Stimulated activated CD8-positive, alpha-beta memory T cell treated with anti-CD3 and anti-CD28 coated beads, Interleukin-2, amount 100 ng/mL, for 1 hour (primary cell): ENCODE measurements around the gene STAP2.

Source experiments
- DNase-seq, 2 donors: peaks; one replicate each; pipeline ENCODE4 v3.0.0-alpha.2; 2020; ENCODE audit warnings: low read depth in 2 of 2

The STAP2 gene

GRCh38 chr19:4338441-4339355 is at the start of gene STAP2:
STAP2 (minus strand) TSS chr19:4338827; CDS start chr19:4338753, 74 bp downstream.
- no peak for DNase-seq

- no peak for DNase-seq
Observed at GRCh38 chr19:4386041-4386782, 47.6 kb upstream of the STAP2 start.

DNA sequence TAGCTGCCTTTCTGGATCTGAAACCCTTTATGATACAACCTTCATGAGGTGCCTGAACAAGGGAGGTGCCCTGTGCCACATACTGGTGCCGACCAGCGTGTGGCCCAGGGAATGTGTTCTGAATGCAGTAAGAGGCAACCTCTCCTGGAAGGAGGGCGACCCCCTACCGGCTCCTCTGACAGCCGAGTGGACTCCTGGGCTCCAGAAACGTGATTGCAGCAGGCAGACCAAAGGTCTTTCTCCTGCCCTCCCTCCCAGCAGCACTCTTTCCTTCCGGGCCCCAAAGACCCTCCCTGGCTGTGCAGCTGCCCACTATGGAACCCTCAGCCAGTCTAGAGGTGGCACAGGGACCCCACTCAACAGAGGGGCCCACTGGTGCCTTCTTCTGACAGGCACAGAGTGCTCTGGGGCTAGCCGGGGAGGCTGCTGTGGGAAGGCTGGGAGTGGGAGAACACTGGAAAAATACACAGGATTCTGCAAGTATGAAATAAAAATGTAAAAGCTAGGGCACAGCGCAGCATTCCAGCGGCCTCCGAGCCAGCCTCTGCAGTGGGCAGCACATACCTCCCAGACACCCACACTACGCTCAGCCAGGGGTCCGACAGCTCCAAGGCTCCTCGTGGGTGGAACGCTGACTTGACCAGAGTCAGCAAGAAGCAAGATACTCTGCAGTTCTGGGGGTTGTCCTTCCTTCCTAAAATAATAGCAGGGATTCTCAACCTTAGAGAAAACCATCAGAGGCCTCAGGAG is 46.8 kb upstream of the STAP2 start:
- DNase-seq = no peak

GRCh38 chr19:4380254-4380727 is 41.7 kb upstream of the STAP2 start:
- no peak for DNase-seq

DNA sequence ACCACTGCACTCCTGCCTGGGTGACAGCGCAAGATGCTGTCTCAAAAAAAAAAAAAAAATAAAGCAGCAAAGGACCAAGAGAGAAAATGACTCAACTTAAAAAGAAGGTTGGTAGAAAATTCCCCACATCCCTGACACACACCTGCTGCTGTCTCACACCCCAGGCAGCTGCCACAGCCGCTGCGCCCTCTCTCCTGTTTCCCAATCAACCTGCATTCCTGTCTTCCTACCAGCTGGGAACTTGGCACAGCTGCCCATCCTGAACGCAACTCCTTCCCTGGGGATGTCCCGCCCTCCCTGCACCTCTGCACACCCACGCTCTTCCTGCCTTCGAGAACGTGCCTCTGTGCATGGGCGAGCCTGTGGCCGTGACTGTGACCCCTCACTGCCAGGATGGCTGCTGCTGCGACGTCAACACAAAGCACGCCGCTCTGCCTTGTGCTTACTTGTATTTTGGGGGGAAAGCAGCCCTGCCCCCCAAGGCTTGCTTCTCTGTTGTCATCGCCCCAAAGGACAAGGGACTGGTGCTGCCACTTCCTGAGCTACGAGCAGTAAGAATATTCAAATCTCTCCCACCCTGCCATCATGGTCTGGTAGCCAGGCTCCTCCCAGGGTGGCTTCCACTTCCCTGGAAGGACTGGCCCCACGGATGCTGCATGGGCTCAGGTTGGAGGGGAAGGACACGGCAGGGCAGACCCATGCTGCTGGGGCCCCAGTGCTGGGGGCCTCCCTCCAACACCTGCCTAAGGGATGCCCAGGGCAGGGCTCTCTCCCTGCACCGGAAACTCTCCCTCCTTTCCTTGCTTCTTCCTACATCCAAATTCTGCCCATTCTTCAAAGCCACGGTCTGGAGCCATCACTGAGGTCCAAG is 41.0 kb upstream of the STAP2 start:
- DNase-seq = no peak

- DNase-seq = no peak
Observed at GRCh38 chr19:4378886-4379285, 40.3 kb upstream of the STAP2 start.

GRCh38 chr19:4376991-4377781 is 38.6 kb upstream of the STAP2 start:
- no peak for DNase-seq

- DNase-seq = no peak
Observed at GRCh38 chr19:4376671-4376990, 38.0 kb upstream of the STAP2 start.

- DNase-seq = no peak
Observed at GRCh38 chr19:4376028-4376670, 37.5 kb upstream of the STAP2 start.

GRCh38 chr19:4375164-4376027 is 36.8 kb upstream of the STAP2 start:
- no peak for DNase-seq

- no peak for DNase-seq
Observed at GRCh38 chr19:4374498-4375163, 36.0 kb upstream of the STAP2 start.

DNA sequence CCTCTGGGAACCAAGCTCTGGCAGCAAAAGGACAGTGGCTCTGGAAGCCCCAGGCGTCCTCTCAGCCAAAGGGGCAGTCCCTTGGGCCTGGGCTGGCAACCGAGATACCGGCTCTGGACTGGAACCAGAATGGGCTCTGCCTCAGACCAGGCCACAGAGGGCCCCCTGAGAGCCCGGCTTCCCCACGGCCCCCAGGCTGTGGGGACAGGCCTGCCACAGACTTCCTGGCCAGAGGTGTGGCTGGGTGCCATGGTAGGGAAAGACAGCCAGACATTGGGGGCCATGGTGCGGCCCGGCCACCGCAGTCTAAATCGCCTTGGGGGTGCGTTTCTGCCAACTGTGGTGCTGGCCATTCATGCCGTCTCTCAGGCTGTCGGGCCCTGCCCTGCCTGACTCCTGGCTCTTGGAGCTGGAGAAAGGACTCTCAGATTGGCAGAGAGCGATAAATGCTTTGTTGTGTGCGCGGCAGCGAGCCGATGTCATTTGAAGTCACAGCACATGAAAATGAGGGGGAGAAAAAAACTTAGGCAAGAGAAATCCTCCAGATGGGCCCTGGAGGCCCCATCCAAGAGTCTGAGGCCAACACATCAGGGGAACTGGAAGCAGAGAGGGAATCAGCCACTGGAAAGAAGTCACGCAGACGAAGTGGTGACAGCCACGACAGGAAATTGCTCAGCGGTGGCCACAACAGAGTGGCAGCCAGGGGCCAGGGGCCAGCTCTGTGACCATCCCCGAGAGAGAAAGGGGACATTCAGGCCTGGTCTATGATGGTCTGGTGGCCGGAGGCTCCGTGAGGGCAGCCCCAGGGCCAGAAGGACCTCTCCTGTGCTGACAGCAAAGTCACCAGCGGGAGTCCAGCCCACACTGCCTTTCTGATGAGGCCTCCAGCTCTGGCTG is 35.2 kb upstream of the STAP2 start:
- no peak for DNase-seq

GRCh38 chr19:4373013-4373367 is 34.4 kb upstream of the STAP2 start:
- DNase-seq = no peak

DNA sequence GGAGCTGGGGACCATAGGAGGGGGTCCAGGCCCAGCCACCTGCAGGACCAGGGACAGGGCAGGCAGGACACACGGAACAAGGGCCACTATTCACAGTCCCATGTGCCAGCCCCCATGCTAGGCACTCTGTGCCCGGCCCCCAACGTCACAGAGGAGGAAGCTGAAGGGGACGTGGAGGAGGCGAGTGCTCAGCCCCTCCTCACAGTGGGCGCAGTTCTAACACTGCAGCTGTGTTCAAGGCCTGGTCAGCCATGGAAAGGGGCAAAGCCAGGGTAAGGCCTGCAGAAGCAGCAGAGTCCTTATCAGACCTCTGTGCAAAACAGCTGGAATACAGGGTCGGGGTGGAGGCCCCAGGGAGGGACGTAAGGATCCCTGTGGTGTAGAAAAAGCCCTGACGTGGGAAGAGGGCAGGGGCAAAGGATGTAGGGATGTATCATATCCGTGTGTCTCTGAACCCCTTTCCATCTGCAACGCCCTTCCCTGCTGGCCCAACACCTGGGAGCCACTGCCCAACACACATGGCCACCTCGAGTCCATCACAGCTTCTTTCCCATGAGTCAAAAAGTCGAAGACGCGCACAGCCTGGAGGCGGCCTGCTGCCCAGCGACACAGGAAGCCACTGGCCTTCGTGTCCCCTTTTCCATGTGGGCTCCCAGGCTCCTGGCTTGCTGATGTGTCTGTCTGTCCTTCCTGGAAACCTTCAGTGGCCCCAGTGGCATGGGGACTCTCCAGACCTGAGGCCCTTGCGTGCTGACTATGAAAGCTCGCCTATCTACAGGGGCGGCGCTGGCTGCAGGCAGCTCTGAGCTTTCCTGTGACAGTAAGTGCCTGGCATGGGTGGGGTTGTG is 33.8 kb upstream of the STAP2 start:
- DNase-seq = no peak

DNA sequence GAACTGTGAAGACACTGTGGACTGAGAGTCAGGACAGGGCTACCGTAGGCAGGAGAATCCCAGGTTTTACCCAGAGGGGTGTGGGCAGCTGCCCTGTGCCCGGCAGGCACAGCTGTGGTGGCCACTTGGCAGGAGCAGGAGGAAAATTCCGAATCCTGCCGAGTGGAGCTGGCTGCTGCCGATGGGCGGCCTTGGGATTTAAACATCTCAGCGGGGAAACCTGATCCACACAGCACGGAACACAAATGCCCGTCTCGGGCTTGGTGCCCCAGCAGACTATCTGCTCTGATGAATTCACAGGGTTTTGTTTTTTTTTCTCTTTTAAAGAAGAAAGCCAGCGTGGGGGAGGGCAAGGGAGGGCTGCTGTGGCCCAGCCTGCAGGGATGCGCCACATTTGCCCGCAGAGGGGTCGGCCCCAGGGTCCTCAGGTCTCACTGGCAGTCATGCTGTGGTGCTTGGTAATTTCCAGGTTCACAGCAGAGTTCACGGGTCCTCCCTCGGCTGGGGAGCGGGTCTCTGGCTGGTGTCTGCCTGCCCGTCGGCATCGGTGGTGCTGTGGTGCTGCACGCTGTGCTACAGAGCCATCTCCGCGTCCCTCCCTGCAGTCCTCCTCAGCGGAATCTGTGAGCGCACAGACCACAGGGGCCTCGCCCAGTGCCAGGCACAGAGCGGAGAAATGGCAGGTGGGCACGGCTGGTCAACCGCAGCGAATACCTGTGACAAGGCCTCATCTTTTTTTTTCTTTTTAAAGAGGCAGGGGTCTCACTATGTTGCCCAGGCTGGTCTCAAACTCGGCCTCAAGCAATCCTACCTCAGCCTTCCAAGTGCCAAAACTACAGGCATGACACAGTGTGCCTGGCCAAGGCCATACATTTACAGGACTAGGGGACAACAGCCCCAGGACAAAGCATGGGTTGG is 32.9 kb upstream of the STAP2 start:
- no peak for DNase-seq
